WTC11 (cell line): Measurements from ENCODE around the gene AP3M1.

Experiments
- IRF2 ChIP-seq: sonication (generic); formaldehyde crosslinking; IDR thresholded peaks from 2 replicates; pipeline ENCODE4 v1.8.0; 2022; ENCODE audit warnings: low read depth, missing genetic modification reagents, borderline replicate concordance
- NR3C1 ChIP-seq: sonication (generic); formaldehyde crosslinking; conservative IDR thresholded peaks from 2 replicates; pipeline ENCODE4 v1.8.1; 2023; ENCODE audit warnings: low read depth, mild to moderate bottlenecking, missing genetic modification reagents
- ZNF263 ChIP-seq: sonication (generic); formaldehyde crosslinking; IDR thresholded peaks from 2 replicates; pipeline ENCODE4 v1.8.1; 2022; ENCODE audit warnings: low read depth, mild to moderate bottlenecking, moderate library complexity, missing genetic modification reagents
- ZNF317 ChIP-seq: sonication (generic); formaldehyde crosslinking; IDR thresholded peaks from 2 replicates; pipeline ENCODE4 v1.8.1; 2023; ENCODE audit warnings: low read depth, mild to moderate bottlenecking, moderate library complexity, missing genetic modification reagents, borderline replicate concordance
- TF ChIP-seq, protein P1 (sequence below): sonication (generic); formaldehyde crosslinking; IDR thresholded peaks from 2 replicates; pipeline ENCODE4 v1.8.1; 2023; ENCODE audit warnings: mild to moderate bottlenecking, missing genetic modification reagents, moderate library complexity
- TF ChIP-seq, protein P2 (sequence below): fragments of 200-600 bp; IDR thresholded peaks from 2 replicates; pipeline ENCODE4 v1.8.0; 2022; ENCODE audit warnings: antibody characterized with exemption
- TF ChIP-seq, protein P3 (sequence below): sonication (generic); formaldehyde crosslinking; IDR thresholded peaks from 2 replicates; pipeline ENCODE4 v1.8.1; 2022; ENCODE audit warnings: low read depth, mild to moderate bottlenecking, moderate library complexity, missing genetic modification reagents, borderline replicate concordance
- TF ChIP-seq, protein P4 (sequence below): sonication (generic); formaldehyde crosslinking; IDR thresholded peaks from 2 replicates; pipeline ENCODE4 v1.8.1; 2022; ENCODE audit warnings: mild to moderate bottlenecking, missing genetic modification reagents, moderate library complexity, borderline replicate concordance
- TF ChIP-seq, protein P5 (sequence below): sonication (generic); formaldehyde crosslinking; IDR thresholded peaks from 2 replicates; pipeline ENCODE4 v1.8.1; 2022; ENCODE audit warnings: low read depth, missing genetic modification reagents, borderline replicate concordance

DNA sequence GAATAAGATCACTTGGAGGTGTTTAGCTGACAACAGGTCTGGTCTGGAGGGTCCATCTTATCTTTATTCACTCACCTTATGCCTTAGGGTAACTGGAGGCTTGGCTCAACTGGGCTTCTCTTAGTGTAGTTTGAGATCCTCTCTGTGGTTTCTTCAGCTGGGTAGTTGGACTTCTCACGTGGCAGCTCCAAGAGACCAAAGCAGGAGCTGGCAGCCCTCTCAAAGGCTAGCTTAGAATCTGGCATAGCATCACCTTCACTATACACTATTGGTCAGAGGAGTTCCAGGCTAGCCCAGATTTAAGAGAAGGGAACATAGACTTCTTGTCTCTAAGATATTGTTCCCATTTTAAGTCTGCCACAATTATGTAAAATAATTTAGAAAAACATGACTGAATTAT lies 16.8 kb upstream of the AP3M1 start:
- TF ChIP-seq, protein P1, sequence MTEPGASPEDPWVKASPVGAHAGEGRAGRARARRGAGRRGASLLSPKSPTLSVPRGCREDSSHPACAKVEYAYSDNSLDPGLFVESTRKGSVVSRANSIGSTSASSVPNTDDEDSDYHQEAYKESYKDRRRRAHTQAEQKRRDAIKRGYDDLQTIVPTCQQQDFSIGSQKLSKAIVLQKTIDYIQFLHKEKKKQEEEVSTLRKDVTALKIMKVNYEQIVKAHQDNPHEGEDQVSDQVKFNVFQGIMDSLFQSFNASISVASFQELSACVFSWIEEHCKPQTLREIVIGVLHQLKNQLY (CRISPR knock-in tag): no peak
- TF ChIP-seq ZNF263 (CRISPR knock-in tag) (no peak), IRF2 (CRISPR knock-in tag) (no peak), NR3C1 (CRISPR knock-in tag) (no peak), ZNF317 (CRISPR knock-in tag) (no peak)
- TF ChIP-seq, protein P2, sequence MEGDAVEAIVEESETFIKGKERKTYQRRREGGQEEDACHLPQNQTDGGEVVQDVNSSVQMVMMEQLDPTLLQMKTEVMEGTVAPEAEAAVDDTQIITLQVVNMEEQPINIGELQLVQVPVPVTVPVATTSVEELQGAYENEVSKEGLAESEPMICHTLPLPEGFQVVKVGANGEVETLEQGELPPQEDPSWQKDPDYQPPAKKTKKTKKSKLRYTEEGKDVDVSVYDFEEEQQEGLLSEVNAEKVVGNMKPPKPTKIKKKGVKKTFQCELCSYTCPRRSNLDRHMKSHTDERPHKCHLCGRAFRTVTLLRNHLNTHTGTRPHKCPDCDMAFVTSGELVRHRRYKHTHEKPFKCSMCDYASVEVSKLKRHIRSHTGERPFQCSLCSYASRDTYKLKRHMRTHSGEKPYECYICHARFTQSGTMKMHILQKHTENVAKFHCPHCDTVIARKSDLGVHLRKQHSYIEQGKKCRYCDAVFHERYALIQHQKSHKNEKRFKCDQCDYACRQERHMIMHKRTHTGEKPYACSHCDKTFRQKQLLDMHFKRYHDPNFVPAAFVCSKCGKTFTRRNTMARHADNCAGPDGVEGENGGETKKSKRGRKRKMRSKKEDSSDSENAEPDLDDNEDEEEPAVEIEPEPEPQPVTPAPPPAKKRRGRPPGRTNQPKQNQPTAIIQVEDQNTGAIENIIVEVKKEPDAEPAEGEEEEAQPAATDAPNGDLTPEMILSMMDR: no peak
- TF ChIP-seq, protein P3, sequence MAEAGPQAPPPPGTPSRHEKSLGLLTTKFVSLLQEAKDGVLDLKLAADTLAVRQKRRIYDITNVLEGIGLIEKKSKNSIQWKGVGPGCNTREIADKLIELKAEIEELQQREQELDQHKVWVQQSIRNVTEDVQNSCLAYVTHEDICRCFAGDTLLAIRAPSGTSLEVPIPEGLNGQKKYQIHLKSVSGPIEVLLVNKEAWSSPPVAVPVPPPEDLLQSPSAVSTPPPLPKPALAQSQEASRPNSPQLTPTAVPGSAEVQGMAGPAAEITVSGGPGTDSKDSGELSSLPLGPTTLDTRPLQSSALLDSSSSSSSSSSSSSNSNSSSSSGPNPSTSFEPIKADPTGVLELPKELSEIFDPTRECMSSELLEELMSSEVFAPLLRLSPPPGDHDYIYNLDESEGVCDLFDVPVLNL: no peak
- TF ChIP-seq, protein P4, sequence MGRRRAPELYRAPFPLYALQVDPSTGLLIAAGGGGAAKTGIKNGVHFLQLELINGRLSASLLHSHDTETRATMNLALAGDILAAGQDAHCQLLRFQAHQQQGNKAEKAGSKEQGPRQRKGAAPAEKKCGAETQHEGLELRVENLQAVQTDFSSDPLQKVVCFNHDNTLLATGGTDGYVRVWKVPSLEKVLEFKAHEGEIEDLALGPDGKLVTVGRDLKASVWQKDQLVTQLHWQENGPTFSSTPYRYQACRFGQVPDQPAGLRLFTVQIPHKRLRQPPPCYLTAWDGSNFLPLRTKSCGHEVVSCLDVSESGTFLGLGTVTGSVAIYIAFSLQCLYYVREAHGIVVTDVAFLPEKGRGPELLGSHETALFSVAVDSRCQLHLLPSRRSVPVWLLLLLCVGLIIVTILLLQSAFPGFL: no peak
- TF ChIP-seq, protein P5, sequence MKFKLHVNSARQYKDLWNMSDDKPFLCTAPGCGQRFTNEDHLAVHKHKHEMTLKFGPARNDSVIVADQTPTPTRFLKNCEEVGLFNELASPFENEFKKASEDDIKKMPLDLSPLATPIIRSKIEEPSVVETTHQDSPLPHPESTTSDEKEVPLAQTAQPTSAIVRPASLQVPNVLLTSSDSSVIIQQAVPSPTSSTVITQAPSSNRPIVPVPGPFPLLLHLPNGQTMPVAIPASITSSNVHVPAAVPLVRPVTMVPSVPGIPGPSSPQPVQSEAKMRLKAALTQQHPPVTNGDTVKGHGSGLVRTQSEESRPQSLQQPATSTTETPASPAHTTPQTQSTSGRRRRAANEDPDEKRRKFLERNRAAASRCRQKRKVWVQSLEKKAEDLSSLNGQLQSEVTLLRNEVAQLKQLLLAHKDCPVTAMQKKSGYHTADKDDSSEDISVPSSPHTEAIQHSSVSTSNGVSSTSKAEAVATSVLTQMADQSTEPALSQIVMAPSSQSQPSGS (CRISPR knock-in tag): no peak
